Neural cell (in vitro differentiated cells): ENCODE results near the gene SLC22A16. TPM values are rescaled to one million over a fixed set of nuclear protein-coding genes. Genes with fewer than 3 reads are reported as not detected.

Source experiments
- H2AFZ ChIP-seq: fragments of 200-600, 300-800 bp; sonication (generic), shearing (Covaris generic); 2 replicates; pipeline ENCODE4 v1.6.0; 2014; ENCODE audit warnings: low read depth, mild to moderate bottlenecking, antibody characterized with exemption, low read length, moderate library complexity
- H3F3A ChIP-seq: fragments of 200-600 bp; shearing (Covaris generic); 2 replicates; pipeline ENCODE4 v1.6.1; 2016; ENCODE audit warnings: mild to moderate bottlenecking, moderate library complexity, mixed read lengths, antibody characterized with exemption, low read length; ENCODE audit not compliant: insufficient read depth, poor library complexity, severe bottlenecking
- H3K27ac ChIP-seq: fragments of 200-600, 300-800 bp; sonication (generic), shearing (Covaris generic); 2 replicates; pipeline ENCODE4 v1.5.1; 2014; ENCODE audit warnings: mild to moderate bottlenecking, low read length, moderate library complexity
- H3K27me3 ChIP-seq: fragments of 300-800, 200-600 bp; sonication (generic), shearing (Covaris generic); 2 replicates; pipeline ENCODE4 v1.6.0; 2014; ENCODE audit warnings: mild to moderate bottlenecking, low read depth, low read length, moderate library complexity; ENCODE audit not compliant: insufficient read depth
- H3K36me3 ChIP-seq: fragments of 300-800, 200-600 bp; sonication (generic), shearing (Covaris generic); 2 replicates; pipeline ENCODE4 v1.5.1; 2014; ENCODE audit warnings: mild to moderate bottlenecking, antibody characterized with exemption, low read length, moderate library complexity; ENCODE audit not compliant: insufficient read depth
- H3K4me2 ChIP-seq: fragments of 300-800, 200-600 bp; sonication (generic), shearing (Covaris generic); 2 replicates; pipeline ENCODE4 v1.6.0; 2014; ENCODE audit warnings: mild to moderate bottlenecking, low read length
- H3K4me3 ChIP-seq: fragments of 300-800, 200-600 bp; sonication (generic), shearing (Covaris generic); 2 replicates; pipeline ENCODE4 v1.5.1; 2014; ENCODE audit warnings: mild to moderate bottlenecking, low read length, moderate library complexity
- H3K79me2 ChIP-seq: fragments of 200-600 bp; shearing (Covaris generic); replicated peaks from 2 replicates; pipeline ENCODE4 v1.6.0; 2014; ENCODE audit warnings: mild to moderate bottlenecking, low read length, moderate library complexity; ENCODE audit not compliant: insufficient read depth
- H3K9ac ChIP-seq: fragments of 300-800, 200-600 bp; sonication (generic), shearing (Covaris generic); 2 replicates; pipeline ENCODE4 v1.6.1; 2016; ENCODE audit warnings: mild to moderate bottlenecking, low read length, mixed read lengths
- H3K9me2 ChIP-seq: fragments of 200-600 bp; shearing (Covaris generic); 2 replicates; pipeline ENCODE4 v1.6.1; 2016; ENCODE audit warnings: mild to moderate bottlenecking, low read length, mixed read lengths; ENCODE audit not compliant: insufficient read depth
- H3K9me3 ChIP-seq: fragments of 200-600, 300-800 bp; sonication (generic), shearing (Covaris generic); 2 replicates; pipeline ENCODE4 v1.6.1; 2016; ENCODE audit warnings: mild to moderate bottlenecking, mixed run types, low read length, moderate library complexity, mixed read lengths
- H4K20me1 ChIP-seq: fragments of 200-600 bp; shearing (Covaris generic); 2 replicates; pipeline ENCODE4 v1.6.1; 2016; ENCODE audit warnings: mild to moderate bottlenecking, mixed run types; ENCODE audit not compliant: insufficient read depth
- EP300 ChIP-seq: fragments of 450-650 bp; conservative IDR thresholded peaks from 2 replicates; pipeline ENCODE4 v1.6.1; 2014; ENCODE audit warnings: antibody characterized with exemption, mild to moderate bottlenecking, moderate library complexity; ENCODE audit not compliant: poor library complexity, severe bottlenecking
- EZH2 ChIP-seq: fragments of 200-600, 300-800 bp; shearing (Covaris generic), sonication (generic); IDR thresholded peaks from 2 replicates; pipeline ENCODE4 v1.6.1; 2014; ENCODE audit warnings: antibody characterized with exemption, low read length, borderline replicate concordance, mild to moderate bottlenecking; ENCODE audit not compliant: insufficient read depth, poor library complexity, severe bottlenecking
- MXI1 ChIP-seq: fragments of 450-650 bp; conservative IDR thresholded peaks from 2 replicates; pipeline ENCODE4 v1.6.1; 2014; ENCODE audit warnings: antibody characterized with exemption, mild to moderate bottlenecking; ENCODE audit not compliant: poor library complexity, severe bottlenecking
- POLR2AphosphoS5 ChIP-seq: IDR thresholded peaks from 2 replicates; pipeline ENCODE4 v1.6.1; 2012
- RAD21 ChIP-seq: fragments of 450-650 bp; conservative IDR thresholded peaks from 2 replicates; pipeline ENCODE4 v1.6.1; 2014; ENCODE audit warnings: antibody characterized with exemption, mild to moderate bottlenecking, moderate library complexity
- SMC3 ChIP-seq: fragments of 450-650 bp; conservative IDR thresholded peaks from 2 replicates; pipeline ENCODE4 v1.6.1; 2014; ENCODE audit warnings: antibody characterized with exemption, mild to moderate bottlenecking, moderate library complexity; ENCODE audit not compliant: poor library complexity
- TAF1 ChIP-seq: IDR thresholded peaks from 2 replicates; pipeline ENCODE4 v1.6.1; 2012; ENCODE audit warnings: low read depth
- polyA plus RNA-seq: library from polyadenylated mRNA; depleted of rRNA; stranded (reverse); fragments of >200 nt; gene quantifications from 2 replicates; pipeline ENCODE4 v1.2.3, GENCODE V29; 2014
- TF ChIP-seq, protein P1 (sequence below): IDR thresholded peaks from 2 replicates; pipeline ENCODE4 v1.6.1; 2012; ENCODE audit warnings: borderline replicate concordance
- TF ChIP-seq, protein P2 (sequence below): fragments of 450-650 bp; IDR thresholded peaks from 2 replicates; pipeline ENCODE4 v1.5.1; 2014; ENCODE audit warnings: antibody characterized with exemption, mild to moderate bottlenecking, moderate library complexity; ENCODE audit not compliant: poor library complexity, severe bottlenecking

Gene SLC22A16
- polyA plus RNA-seq, 1 donor from 2014 or later: not detected

DNA sequence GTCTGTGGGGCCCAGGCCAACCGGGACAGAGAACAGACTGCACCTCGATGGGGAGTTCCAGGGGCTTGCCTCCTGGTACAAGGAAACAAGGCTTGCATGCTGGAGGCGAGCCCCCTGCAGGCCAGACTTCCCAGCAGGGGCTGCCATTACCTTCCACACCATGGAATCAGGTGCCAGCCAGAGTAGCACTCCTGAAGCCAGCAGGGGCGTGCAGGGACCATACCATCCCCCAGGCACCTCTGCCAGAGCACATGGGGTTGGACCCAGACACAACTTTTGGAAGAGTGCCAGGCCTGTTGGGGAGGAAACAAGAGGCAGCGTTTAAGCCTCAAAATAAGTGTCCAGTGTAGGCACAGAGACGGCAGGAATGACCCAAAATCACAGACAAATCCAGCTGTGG lies 67.5 kb downstream of the SLC22A16 start:
- Histone ChIP-seq H3K9ac (no peak overlapping the region), H3F3A (no peaks in the 10 kb centered on the region), H2AFZ (no peak overlapping the region), H3K36me3 (no peaks in the 10 kb centered on the region), H3K27me3 (no peaks in the 10 kb centered on the region), H3K4me2 (no peak overlapping the region), H4K20me1 (no peaks in the 10 kb centered on the region), H3K4me3 (no peak overlapping the region), H3K9me3 (no peaks in the 10 kb centered on the region), H3K9me2 (no peaks in the 10 kb centered on the region), H3K27ac (no peak overlapping the region), H3K79me2 (no peaks in the 10 kb centered on the region)
- TF ChIP-seq, protein P1, sequence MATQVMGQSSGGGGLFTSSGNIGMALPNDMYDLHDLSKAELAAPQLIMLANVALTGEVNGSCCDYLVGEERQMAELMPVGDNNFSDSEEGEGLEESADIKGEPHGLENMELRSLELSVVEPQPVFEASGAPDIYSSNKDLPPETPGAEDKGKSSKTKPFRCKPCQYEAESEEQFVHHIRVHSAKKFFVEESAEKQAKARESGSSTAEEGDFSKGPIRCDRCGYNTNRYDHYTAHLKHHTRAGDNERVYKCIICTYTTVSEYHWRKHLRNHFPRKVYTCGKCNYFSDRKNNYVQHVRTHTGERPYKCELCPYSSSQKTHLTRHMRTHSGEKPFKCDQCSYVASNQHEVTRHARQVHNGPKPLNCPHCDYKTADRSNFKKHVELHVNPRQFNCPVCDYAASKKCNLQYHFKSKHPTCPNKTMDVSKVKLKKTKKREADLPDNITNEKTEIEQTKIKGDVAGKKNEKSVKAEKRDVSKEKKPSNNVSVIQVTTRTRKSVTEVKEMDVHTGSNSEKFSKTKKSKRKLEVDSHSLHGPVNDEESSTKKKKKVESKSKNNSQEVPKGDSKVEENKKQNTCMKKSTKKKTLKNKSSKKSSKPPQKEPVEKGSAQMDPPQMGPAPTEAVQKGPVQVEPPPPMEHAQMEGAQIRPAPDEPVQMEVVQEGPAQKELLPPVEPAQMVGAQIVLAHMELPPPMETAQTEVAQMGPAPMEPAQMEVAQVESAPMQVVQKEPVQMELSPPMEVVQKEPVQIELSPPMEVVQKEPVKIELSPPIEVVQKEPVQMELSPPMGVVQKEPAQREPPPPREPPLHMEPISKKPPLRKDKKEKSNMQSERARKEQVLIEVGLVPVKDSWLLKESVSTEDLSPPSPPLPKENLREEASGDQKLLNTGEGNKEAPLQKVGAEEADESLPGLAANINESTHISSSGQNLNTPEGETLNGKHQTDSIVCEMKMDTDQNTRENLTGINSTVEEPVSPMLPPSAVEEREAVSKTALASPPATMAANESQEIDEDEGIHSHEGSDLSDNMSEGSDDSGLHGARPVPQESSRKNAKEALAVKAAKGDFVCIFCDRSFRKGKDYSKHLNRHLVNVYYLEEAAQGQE: no peak
- TF ChIP-seq SMC3 (no peak), EP300 (no peak), TAF1 (no peak), POLR2AphosphoS5 (no peak), RAD21 (no peak), MXI1 (no peak), EZH2 (no peak)
- TF ChIP-seq, protein P2, sequence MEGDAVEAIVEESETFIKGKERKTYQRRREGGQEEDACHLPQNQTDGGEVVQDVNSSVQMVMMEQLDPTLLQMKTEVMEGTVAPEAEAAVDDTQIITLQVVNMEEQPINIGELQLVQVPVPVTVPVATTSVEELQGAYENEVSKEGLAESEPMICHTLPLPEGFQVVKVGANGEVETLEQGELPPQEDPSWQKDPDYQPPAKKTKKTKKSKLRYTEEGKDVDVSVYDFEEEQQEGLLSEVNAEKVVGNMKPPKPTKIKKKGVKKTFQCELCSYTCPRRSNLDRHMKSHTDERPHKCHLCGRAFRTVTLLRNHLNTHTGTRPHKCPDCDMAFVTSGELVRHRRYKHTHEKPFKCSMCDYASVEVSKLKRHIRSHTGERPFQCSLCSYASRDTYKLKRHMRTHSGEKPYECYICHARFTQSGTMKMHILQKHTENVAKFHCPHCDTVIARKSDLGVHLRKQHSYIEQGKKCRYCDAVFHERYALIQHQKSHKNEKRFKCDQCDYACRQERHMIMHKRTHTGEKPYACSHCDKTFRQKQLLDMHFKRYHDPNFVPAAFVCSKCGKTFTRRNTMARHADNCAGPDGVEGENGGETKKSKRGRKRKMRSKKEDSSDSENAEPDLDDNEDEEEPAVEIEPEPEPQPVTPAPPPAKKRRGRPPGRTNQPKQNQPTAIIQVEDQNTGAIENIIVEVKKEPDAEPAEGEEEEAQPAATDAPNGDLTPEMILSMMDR: no peak

DNA sequence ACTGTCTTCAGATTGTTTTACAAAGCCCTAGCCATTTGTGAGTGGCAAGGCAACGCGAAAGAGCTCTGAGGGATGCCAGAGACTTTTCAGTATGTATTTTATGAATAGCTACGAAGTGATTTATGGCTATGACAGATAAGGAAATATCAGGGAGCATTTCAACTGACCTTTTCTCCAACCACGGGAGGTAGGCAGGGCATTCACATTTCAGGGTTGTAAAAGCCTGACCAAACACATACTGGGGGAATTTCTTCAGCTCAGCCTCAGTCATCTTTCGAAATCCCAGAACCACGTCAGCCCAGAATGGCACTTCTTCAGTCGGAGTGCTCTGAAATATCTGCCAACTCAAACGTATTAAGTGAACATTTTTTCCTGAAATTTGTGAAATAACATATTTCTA lies 71.8 kb downstream of the SLC22A16 start:
- Histone ChIP-seq H3K36me3 (no peaks in the 10 kb centered on the region), H2AFZ (no peak overlapping the region), H3K4me2 (no peak overlapping the region), H3K9me3 (no peaks in the 10 kb centered on the region), H3K9me2 (no peaks in the 10 kb centered on the region), H3K9ac (no peak overlapping the region), H3K4me3 (no peak overlapping the region), H3F3A (no peaks in the 10 kb centered on the region), H3K27ac (no peak overlapping the region), H3K79me2 (no peaks in the 10 kb centered on the region), H4K20me1 (no peaks in the 10 kb centered on the region), H3K27me3 (no peaks in the 10 kb centered on the region)
- TF ChIP-seq SMC3 (no peak), TAF1 (no peak), EP300 (no peak), POLR2AphosphoS5 (no peak), EZH2 (no peak), MXI1 (no peak), RAD21 (no peak)
- TF ChIP-seq, protein P1: no peak
- TF ChIP-seq, protein P2: no peak
